Measurements from ENCODE around the gene MGMT. TPM values are rescaled to one million over a fixed set of nuclear protein-coding genes. Genes with fewer than 3 reads are reported as not detected.

MGMT gene
- total and polyA plus RNA-seq, 2 donors (not counting 3 experiments of a cell fraction or from before 2014, with no cell fraction given), result 15.0 to 15.2 TPM

DNA sequence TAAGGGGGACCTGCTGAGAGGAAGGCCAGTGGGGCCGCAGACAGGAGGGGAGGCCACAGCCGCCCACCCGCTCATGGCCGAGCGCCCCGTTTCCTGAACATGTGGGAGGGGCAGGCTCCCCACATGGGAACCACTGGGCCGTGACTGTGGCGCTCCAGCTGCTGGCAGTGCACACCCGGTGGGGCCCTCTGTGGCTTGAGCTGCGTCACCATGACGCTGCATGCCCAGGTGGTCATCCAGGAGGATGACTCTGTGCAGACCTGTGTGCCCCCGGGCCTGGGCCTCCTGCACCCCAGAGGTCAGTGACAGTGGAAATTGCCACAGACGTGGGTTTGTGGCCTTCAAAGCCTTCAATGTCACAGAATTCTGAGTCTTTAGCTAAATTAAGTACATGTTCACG, 85.1 kb downstream of the MGMT start:
- Histone ChIP-seq H3K4me3 (replicated peaks in 1 of 3; ENCODE audit: insufficient read depth in 1 of 3, low read depth in 1 of 3, low read length in 3 of 3) (no peak overlapping the region), H3K36me3 (ENCODE audit: control insufficient read depth in 2 of 2, extremely low read depth in 1 of 2, insufficient read depth in 2 of 2, low read length in 2 of 2) (no peaks in the 10 kb centered on the region), H3K4me2 (ENCODE audit: insufficient read depth, low read length) (no peak overlapping the region), H3K9ac (replicated peaks; ENCODE audit: extremely low read depth, insufficient read depth, low read length) (no peak overlapping the region), H2AFZ (ENCODE audit: low read depth, low read length) (no peak overlapping the region), H3K4me1 (ENCODE audit: control insufficient read depth, extremely low read depth, insufficient read depth, low read length) (no peaks in the 10 kb centered on the region), H3K27ac (ENCODE audit: insufficient read depth, low read depth, low read length) (no peak overlapping the region), H3K9me3 (replicated peaks; ENCODE audit: control insufficient read depth, insufficient read depth, low read length) (no peaks in the 10 kb centered on the region), H3K9me1 (replicated peaks; ENCODE audit: control insufficient read depth, extremely low read depth, insufficient read depth, low read length) (no peaks in the 10 kb centered on the region), H4K20me1 (replicated peaks; ENCODE audit: control insufficient read depth, extremely low read depth, insufficient read depth, low read length) (no peaks in the 10 kb centered on the region), H3K79me2 (ENCODE audit: control insufficient read depth, insufficient read depth, low read length) (no peaks in the 10 kb centered on the region), H3K27me3 (ENCODE audit: control insufficient read depth in 2 of 2, insufficient read depth in 2 of 2, low read length in 2 of 2) (no peaks in the 10 kb centered on the region)
- TF ChIP-seq JUN (IDR thresholded peaks at IDR 0.05; ENCODE audit: borderline replicate concordance, insufficient read depth, insufficient read length, low read depth) (no peak), POLR2AphosphoS5 (IDR thresholded peaks at IDR 0.05; ENCODE audit: insufficient read depth, low read depth, low read length) (no peak), POLR2A (IDR thresholded peaks at IDR 0.05; ENCODE audit: low read depth, low read length) (no peak), FOS (IDR thresholded peaks at IDR 0.05; ENCODE audit: borderline replicate concordance, insufficient read depth, low read length) (no peak), EZH2 (IDR thresholded peaks at IDR 0.05; ENCODE audit: borderline replicate concordance, low read depth, low read length, severe bottlenecking) (no peak)
- TF ChIP-seq, protein P1, sequence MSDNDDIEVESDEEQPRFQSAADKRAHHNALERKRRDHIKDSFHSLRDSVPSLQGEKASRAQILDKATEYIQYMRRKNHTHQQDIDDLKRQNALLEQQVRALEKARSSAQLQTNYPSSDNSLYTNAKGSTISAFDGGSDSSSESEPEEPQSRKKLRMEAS (IDR thresholded peaks at IDR 0.05; ENCODE audit: insufficient read depth, insufficient read length), result no peak
- TF ChIP-seq, protein P2, sequence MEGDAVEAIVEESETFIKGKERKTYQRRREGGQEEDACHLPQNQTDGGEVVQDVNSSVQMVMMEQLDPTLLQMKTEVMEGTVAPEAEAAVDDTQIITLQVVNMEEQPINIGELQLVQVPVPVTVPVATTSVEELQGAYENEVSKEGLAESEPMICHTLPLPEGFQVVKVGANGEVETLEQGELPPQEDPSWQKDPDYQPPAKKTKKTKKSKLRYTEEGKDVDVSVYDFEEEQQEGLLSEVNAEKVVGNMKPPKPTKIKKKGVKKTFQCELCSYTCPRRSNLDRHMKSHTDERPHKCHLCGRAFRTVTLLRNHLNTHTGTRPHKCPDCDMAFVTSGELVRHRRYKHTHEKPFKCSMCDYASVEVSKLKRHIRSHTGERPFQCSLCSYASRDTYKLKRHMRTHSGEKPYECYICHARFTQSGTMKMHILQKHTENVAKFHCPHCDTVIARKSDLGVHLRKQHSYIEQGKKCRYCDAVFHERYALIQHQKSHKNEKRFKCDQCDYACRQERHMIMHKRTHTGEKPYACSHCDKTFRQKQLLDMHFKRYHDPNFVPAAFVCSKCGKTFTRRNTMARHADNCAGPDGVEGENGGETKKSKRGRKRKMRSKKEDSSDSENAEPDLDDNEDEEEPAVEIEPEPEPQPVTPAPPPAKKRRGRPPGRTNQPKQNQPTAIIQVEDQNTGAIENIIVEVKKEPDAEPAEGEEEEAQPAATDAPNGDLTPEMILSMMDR (IDR thresholded peaks at IDR 0.05; ENCODE audit: extremely low read depth in 1 of 2, insufficient read depth in 1 of 2, low read depth in 1 of 2, low read length in 2 of 2), result no peak
- dilution Hi-C loops (cut with MboI; ENCODE audit: extremely low pct_ligation_motif_present, low sequenced_read_pairs) (no loop called here), intact Hi-C loops (cut with micrococcal nuclease) (no loop called here)
- DNase-seq (ENCODE audit: low read depth, low spot score) (no peak), FAIRE-seq (no peak)
- BruUV-seq (replicated peaks), result no TSS peak
- POLR2A ChIA-PET, result no interaction called here
- CTCF ChIA-PET, result no interaction called here
